T47D (cell line): Measurements from ENCODE around the gene COMMD9.

ENCODE experiments used
- DNase-seq, 2 experiments: peaks; one replicate each; pipeline versions ENCODE4 v3.0.0 to v3.0.0-alpha.2; 2011 to 2012; ENCODE audit warnings: low read depth in 1 of 2, low spot score in 1 of 2
- JUND ChIP-seq: IDR thresholded peaks from 2 replicates; pipeline ENCODE4 v1.6.1; 2012; ENCODE audit warnings: low read depth
- in situ Hi-C: cut with HindIII; loops from 2 replicates; pipeline ENCODE4 v1.10.0; 2016; ENCODE audit warnings: low sequenced_read_pairs, low pct_unique_long_range_greater_than_20kb

The COMMD9 gene

DNA sequence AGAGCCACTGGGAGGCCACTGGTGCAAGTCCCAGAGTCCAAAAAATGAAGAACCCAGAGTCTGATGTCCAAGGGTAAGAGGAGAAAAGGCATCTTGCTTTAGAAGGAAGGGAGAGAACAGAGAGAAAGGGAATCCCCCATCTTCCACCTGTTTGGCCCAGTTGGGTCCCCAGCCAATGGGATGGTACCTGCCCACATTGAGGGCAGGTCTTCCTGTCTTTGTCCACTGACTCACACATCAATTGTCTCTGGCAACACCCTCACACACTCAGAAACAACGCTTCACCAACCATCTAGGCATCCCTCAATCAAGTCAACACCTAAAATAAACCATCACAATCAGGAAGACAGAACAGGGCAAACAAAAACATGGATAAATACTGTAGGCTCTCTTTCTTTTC is 6.3 kb downstream of the COMMD9 start:
- TF ChIP-seq JUND: no peak
- DNase-seq: no peak

GRCh38 chr11:36281850-36282249 is 7.4 kb downstream of the COMMD9 start:
- no peak for DNase-seq
- no peak for TF ChIP-seq JUND
- in situ Hi-C loops: no loop called here

More for the DNA sequence above, 6.3 kb downstream of the COMMD9 start:
- in situ Hi-C loops: no loop called here

DNA sequence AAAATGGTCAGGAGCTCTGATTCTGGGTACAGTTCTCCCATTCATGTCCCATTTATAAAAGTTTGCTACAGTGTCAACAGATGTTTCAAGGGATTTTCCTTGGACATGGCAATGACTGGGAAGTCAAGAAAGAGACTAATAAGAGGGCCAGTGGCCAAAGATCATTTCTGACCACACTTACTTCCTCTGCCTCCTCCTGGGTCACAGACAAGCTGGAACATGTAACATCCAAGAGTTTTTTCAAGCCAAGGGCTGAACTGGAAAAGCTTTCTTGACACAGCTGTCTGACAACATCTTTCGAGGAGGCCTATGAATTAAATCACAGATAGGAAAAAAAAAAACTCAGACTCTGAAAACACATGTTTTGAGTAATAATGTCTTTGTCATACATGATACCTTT is 8.7 kb downstream of the COMMD9 start:
- in situ Hi-C loops: no loop called here
- DNase-seq: no peak
- no peak for TF ChIP-seq JUND

GRCh38 chr11:36278531-36279282 is 10.5 kb downstream of the COMMD9 start:
- no peak for TF ChIP-seq JUND
- no peak for DNase-seq
- in situ Hi-C loops: no loop called here

- DNase-seq: no peak
- TF ChIP-seq JUND: no peak
- in situ Hi-C loops: no loop called here
Observed at GRCh38 chr11:36274414-36274813, 14.8 kb downstream of the COMMD9 start.

GRCh38 chr11:36273110-36273509 is 16.1 kb downstream of the COMMD9 start:
- in situ Hi-C loops: no loop called here
- no peak for DNase-seq
- no peak for TF ChIP-seq JUND

GRCh38 chr11:36271794-36272407 is 17.3 kb downstream of the COMMD9 start:
- no peak for DNase-seq
- no peak for TF ChIP-seq JUND
- in situ Hi-C loops: no loop called here

- in situ Hi-C loops: no loop called here
- DNase-seq: no peak
- no peak for TF ChIP-seq JUND
Observed at GRCh38 chr11:36270701-36271100, 18.5 kb downstream of the COMMD9 start.

GRCh38 chr11:36268337-36268985 is 20.8 kb downstream of the COMMD9 start:
- no peak for DNase-seq
- in situ Hi-C loops: no loop called here
- no peak for TF ChIP-seq JUND

GRCh38 chr11:36266767-36267166 is 22.5 kb downstream of the COMMD9 start:
- no peak for TF ChIP-seq JUND
- in situ Hi-C loops: no loop called here
- DNase-seq: no peak

DNA sequence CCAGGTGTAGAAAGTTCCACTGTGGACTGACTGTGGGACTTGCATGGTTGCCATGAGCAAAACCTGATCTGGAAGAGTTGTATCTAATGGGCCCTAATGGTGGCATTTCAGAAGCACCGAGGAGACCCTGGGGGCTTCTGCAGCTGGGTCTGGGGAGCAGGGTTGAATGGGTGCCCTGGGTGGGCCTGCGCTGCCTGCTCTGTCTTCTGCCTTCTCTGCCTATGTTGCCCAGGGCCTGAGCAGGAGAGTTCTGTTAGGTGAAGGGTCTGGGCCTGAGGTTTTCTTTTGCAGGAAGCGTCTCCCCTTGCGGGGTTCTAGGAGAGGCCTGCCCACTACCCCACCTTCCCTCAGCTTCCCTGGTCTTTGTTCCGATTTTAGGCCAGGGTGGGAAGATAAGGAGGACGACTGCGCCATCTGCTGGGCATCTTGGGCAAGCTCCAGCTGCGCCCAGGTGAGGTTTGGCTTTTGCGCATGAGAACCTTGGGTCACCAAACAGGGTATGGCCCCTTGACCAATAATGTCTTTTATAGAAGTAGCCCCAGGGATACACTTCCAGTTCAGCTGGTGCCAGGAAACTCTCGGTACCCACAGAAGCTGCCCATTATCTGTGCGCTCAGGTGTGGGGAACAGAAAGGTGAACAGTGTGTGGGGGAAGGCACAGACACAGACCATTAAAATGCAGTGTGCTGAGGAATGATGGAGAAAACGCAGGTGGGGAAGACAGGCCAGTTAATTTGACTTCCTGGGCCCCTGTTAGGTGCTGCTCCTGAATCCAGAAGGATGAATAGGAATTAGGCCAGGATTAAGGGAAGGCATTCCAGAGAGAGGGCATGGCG is 23.2 kb downstream of the COMMD9 start:
- DNase-seq: peak; percentile 69 to 81
- in situ Hi-C loops: no loop called here
- TF ChIP-seq JUND: no peak

DNA sequence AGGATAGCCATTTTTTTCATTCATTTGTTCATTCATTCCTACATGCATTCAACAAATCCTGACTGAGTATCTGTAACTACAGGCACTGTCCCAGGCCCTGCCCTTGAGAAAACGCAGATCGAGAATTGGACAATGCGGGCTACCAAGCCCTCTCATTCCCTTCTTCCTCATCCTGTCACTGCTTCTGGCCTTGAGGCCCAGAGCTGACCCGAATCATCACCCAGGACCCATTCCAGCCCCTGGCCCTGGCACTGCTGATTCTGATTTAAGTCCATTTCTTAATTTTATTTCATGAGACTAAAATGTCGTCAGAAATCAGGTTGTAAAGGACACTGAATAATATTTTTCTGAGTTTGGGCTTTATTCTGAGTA is 24.3 kb downstream of the COMMD9 start:
- in situ Hi-C loops: no loop called here
- TF ChIP-seq JUND: no peak
- no peak for DNase-seq
